ENCODE results near the gene PLB1. TPM values are rescaled to one million over a fixed set of nuclear protein-coding genes. Genes with fewer than 3 reads are reported as not detected.

Gene PLB1
- total RNA-seq, 2 experiments from 2014 or later: 0.51 to 0.73 TPM

DNA sequence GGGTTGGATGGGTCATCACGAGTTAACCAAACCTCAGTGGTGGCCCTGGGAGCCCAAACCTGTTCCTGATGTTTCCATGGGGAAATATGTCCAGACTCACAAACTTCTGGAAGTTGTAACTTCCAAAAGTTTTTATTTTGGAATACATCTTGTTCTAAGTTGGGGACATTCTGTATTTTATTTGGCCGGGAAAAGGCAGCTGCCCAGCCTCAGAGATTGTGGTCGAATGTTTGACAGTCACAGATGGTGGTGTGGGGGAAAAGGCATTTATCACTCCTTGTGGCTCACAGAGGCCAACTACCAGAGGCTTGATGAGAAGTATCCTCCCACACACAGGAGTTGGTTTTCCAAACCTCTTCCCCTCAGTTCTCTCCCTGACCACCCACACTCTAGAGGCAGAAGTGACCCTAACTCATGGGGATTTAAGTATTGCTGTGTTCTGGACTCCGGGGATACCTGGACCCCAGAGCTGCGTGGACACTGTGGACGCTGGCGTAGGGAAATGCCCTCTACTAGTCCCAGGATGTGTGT is 131.1 kb downstream of the PLB1 start:
- ChIA-PET POLR2A (no interaction called here), CTCF (interaction anchor here (1.5 kb wide), 1 partner anchor 10 kb away, joined by 3 read pairs; no protein-coding TSS in a partner anchor)

- POLR2A ChIA-PET: no interaction called here
- CTCF ChIA-PET: no interaction called here
Measured at GRCh38 chr2:28627722-28628480, 132.0 kb downstream of the PLB1 start.

- ChIA-PET POLR2A (no interaction called here), CTCF (no interaction called here)
Measured at GRCh38 chr2:28628506-28628905, 132.6 kb downstream of the PLB1 start.

DNA sequence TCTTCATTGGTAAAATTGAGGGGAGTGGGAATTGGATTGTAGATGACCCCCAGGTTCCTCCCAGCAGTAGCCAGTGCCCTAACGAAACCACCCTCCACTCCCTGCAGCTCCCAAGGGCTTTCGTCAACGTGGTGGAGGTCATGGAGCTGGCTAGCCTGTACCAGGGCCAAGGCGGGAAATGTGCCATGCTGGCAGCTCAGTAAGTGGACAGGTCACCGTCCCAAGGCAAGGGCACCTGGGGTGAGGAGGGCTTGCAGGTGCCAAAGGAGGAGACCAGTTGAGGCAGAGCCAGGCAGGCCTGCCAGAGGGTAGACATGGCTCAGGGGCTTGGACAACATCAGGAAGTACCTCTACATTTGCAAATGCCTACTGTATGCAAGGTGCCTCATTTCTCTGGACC is 133.1 kb downstream of the PLB1 start:
- ChIA-PET CTCF (no interaction called here), POLR2A (no interaction called here)

- CTCF ChIA-PET: interaction anchor here (1.2 to 1.5 kb wide), 2 partner anchors 8 to 63 kb away, joined by 3 read pairs; no protein-coding TSS in a partner anchor
- POLR2A ChIA-PET: no interaction called here
Measured at GRCh38 chr2:28629910-28630309, 134.1 kb downstream of the PLB1 start.

DNA sequence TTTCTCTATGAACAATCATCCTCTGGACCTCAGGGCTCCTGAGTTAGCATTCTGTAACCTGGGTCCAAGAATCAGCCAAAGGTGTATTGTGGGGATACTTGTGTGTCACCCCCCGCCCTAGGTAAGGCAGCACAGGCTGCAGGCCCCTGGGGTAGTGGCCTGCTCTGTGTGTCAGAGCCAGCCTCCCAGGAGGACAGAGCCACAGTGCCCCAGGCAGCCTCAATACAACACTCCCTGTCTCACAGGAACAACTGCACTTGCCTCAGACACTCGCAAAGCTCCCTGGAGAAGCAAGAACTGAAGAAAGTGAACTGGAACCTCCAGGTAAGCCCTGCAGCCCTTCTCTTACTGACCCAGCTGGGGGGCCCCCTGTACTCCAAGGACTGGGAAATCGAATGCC is 134.5 kb downstream of the PLB1 start:
- POLR2A ChIA-PET: no interaction called here
- CTCF ChIA-PET: interaction anchor here (1.2 to 1.5 kb wide), 2 partner anchors 9 to 63 kb away, joined by 3 read pairs; no protein-coding TSS in a partner anchor

- ChIA-PET POLR2A (interaction anchor here (0.7 kb wide), 1 partner anchor 218 kb away, joined by 6 read pairs; no protein-coding TSS in a partner anchor), CTCF (interaction anchor here (1.5 kb wide), 1 partner anchor 10 kb away, joined by 3 read pairs; no protein-coding TSS in a partner anchor)
Measured at GRCh38 chr2:28631514-28632206, 135.8 kb downstream of the PLB1 start.

- ChIA-PET CTCF (no interaction called here), POLR2A (interaction anchor here (0.7 kb wide), 1 partner anchor 217 kb away, joined by 6 read pairs; no protein-coding TSS in a partner anchor)
Measured at GRCh38 chr2:28632791-28633190, 136.9 kb downstream of the PLB1 start.

DNA sequence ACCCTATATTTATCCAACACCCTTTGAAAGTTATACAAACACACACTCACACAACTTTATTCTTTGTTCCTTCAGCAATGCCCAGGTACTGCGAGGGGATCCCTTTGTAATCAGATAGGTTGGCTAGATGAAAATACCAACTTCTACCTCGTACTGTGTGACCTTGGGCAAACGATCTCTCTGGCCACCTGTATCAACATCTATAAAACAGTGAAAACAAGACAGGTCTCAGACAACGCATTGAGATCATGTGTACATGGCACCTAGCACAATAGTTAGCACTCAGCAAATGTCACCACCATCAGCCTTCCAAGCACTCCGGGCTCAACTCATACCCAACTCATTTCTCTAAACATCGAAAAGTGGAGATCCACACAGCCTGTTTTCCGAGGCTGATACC is 137.3 kb downstream of the PLB1 start:
- CTCF ChIA-PET: no interaction called here
- POLR2A ChIA-PET: no interaction called here

- CTCF ChIA-PET: no interaction called here
Measured at GRCh38 chr2:28633746-28634145, 137.9 kb downstream of the PLB1 start.

GRCh38 chr2:28635191-28635611 is 139.3 kb downstream of the PLB1 start:
- POLR2A ChIA-PET: no interaction called here
- CTCF ChIA-PET: interaction anchor here (0.6 kb wide), 1 partner anchor 1617 kb away, joined by 3 read pairs; no protein-coding TSS in a partner anchor

More at GRCh38 chr2:28633746-28634145, 137.9 kb downstream of the PLB1 start:
- POLR2A ChIA-PET: no interaction called here

DNA sequence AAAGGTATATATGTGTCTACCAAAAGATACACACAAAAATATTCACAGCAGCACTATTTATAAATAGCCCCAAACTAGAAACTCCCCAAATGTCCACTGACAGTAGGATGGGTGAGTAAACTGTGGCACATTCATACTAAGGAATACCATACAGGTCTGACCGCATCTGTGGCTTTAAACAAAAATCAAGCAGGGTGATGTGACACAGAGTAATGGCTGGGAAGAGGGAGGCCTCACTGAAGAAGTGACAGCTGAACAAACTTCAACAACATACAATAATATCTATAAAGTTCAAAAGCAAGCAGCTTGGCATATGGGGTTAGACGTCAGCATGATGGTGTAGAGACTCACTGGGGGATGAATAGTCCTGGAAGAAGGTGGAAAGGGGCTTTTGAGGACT is 140.6 kb downstream of the PLB1 start:
- ChIA-PET CTCF (no interaction called here), POLR2A (interaction anchor here (0.7 kb wide), 1 partner anchor 173 kb away, joined by 5 read pairs; no protein-coding TSS in a partner anchor)

GRCh38 chr2:28637066-28638047 is 141.5 kb downstream of the PLB1 start:
- CTCF ChIA-PET: interaction anchor here (0.7 kb wide), 1 partner anchor 70 kb away, joined by 3 read pairs; no protein-coding TSS in a partner anchor

GRCh38 chr2:28638102-28638501 is 142.2 kb downstream of the PLB1 start:
- ChIA-PET POLR2A (interaction anchor here (0.6 kb wide), 1 partner anchor 13 kb away, joined by 4 read pairs; no protein-coding TSS in a partner anchor), CTCF (no interaction called here)

More at GRCh38 chr2:28637066-28638047, 141.5 kb downstream of the PLB1 start:
- POLR2A ChIA-PET: interaction anchor here (0.6 to 0.7 kb wide), 2 partner anchors 12 to 172 kb away, joined by 4 to 5 read pairs; no protein-coding TSS in a partner anchor

DNA sequence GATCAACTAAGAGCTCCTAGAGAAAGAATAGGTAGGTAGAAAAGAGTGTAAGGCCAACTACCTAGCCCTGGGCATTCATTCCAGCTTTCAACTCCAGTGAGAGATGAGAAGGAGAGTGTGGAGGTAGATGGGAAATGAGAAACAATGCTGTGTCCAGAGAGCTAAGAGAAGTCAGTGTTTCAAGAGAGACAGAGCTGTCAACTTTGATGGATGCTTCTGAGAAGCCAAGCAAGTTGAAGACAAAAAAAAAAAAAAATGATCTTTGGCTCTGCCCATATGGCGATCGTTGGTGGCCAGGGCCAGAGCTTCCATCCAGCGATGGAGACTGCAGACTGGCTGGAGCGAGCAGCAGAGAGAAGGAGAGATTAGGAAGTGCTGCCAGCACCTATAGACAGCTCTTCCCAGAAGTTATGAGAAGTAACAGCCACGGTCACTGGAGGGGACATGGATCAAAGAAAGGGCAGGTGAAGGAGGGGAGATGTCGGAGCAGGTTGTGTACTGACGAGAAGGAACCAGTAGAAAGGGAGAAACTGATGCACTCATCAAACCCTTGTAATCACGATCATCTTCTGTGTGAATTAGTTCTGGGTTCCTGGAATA is 143.3 kb downstream of the PLB1 start:
- ChIA-PET CTCF (interaction anchor here (0.8 kb wide), 1 partner anchor 132 kb away, joined by 4 read pairs; no protein-coding TSS in a partner anchor), POLR2A (interaction anchor here (0.6 kb wide), 1 partner anchor 1069 kb away, joined by 3 read pairs; no protein-coding TSS in a partner anchor)

GRCh38 chr2:28639836-28640235 is 144.0 kb downstream of the PLB1 start:
- POLR2A ChIA-PET: interaction anchor here (0.6 kb wide), 1 partner anchor 1070 kb away, joined by 3 read pairs; no protein-coding TSS in a partner anchor
- CTCF ChIA-PET: no interaction called here

- CTCF ChIA-PET: no interaction called here
- POLR2A ChIA-PET: no interaction called here
Measured at GRCh38 chr2:28640260-28640907, 144.5 kb downstream of the PLB1 start.

GRCh38 chr2:28640908-28641300 is 145.0 kb downstream of the PLB1 start:
- ChIA-PET CTCF (no interaction called here), POLR2A (no interaction called here)

Measured in activated CD8-positive, alpha-beta memory T cell treated with anti-CD3 and anti-CD28 coated beads for 36 hours (primary cell).